Measurements from ENCODE around the gene ACE. TPM values are rescaled to one million over a fixed set of nuclear protein-coding genes. Genes with fewer than 3 reads are reported as not detected.

The ACE gene
- total RNA-seq, 1 donor from 2014 or later: 44.8 TPM

DNA sequence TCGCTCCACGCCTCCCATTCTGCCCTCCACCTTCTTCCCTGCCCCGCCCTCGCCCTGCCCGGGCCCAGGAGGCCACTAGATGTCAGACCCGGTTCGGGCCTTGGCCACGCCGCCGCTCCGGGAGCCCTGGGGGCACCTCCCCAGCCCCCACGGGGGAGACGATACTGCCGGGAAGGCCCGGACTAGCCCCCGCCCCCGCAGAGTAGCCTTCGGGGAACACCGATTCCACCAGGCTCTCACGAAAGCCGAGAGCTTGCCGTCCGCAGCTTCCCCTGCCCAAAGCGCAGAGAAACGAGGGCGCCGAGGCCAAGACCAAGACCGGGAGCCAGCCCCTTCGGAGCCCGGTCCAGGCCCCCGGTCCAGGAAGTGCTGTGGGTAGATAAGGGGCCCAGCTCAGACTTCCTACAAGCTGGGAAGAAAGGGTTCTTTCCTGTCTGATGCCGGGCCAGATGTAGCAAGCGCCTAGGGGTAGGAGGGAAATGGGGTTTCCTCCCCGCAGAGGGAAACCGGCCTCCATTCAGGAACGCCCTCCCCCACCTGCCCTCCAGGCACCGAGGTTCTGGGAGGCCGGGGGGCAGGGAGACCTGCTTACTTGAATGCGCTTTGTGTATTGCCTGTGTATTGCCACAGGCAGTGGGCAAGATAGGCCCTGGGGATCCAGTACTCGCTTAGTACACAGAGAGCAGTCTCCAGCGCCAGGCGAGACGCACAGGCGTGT, 29.9 kb upstream of the ACE start:
- TF ChIP-seq, protein P1, sequence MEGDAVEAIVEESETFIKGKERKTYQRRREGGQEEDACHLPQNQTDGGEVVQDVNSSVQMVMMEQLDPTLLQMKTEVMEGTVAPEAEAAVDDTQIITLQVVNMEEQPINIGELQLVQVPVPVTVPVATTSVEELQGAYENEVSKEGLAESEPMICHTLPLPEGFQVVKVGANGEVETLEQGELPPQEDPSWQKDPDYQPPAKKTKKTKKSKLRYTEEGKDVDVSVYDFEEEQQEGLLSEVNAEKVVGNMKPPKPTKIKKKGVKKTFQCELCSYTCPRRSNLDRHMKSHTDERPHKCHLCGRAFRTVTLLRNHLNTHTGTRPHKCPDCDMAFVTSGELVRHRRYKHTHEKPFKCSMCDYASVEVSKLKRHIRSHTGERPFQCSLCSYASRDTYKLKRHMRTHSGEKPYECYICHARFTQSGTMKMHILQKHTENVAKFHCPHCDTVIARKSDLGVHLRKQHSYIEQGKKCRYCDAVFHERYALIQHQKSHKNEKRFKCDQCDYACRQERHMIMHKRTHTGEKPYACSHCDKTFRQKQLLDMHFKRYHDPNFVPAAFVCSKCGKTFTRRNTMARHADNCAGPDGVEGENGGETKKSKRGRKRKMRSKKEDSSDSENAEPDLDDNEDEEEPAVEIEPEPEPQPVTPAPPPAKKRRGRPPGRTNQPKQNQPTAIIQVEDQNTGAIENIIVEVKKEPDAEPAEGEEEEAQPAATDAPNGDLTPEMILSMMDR (IDR thresholded peaks at IDR 0.05; ENCODE audit: unreplicated experiment): no peak
- peak overlapping the region; percentile 47 for H3K4me3 Mint-ChIP-seq (ENCODE audit: unreplicated experiment)
- peak overlapping the region; percentile 97 for H3K27ac Mint-ChIP-seq (ENCODE audit: unreplicated experiment)
- peaks cover 29% of the 10 kb centered on the region for H3K27me3 Mint-ChIP-seq (ENCODE audit: unreplicated experiment)
- peaks cover 3% of the 10 kb centered on the region for H3K36me3 Mint-ChIP-seq (ENCODE audit: low read depth, unreplicated experiment)
- DNase-seq (ENCODE audit: low spot score): peak; percentile 77
- H3K9me3 Mint-ChIP-seq (ENCODE audit: unreplicated experiment): no peaks in the 10 kb centered on the region
- H3K4me1 Mint-ChIP-seq (ENCODE audit: unreplicated experiment): peaks cover 54% of the 10 kb centered on the region

DNA sequence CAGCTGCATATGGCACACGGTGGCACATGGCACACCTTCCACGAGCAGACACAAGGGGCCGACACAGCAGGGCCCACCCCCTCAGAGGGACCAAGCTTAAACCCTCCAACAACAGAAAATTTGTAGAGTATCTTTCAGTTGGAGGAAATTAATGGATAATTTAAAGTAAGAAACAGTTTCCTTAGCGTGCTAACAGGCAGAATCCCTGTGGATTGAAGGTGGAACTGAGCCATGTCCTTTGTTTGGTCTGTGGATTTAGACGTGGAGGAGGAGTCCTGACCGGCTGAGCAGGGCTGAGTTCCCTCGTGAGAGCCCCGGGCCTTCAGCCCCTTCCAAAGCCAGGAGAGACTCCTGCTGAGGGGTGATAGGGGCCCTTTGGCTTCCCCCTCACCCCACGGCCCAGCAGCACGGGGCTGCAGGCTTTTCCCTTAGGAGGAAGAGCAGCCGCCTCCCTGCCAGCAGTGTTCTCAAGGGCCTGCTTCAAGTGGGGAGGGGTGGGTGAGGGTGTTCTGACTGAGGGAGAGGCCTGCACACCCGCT, 29.3 kb upstream of the ACE start:
- TF ChIP-seq, protein P1 (IDR thresholded peaks at IDR 0.05; ENCODE audit: unreplicated experiment): no peak
- Mint-ChIP-seq H3K4me3 (ENCODE audit: unreplicated experiment) (peak overlapping the region; percentile 47), H3K4me1 (ENCODE audit: unreplicated experiment) (peaks cover 56% of the 10 kb centered on the region), H3K27me3 (ENCODE audit: unreplicated experiment) (peaks cover 29% of the 10 kb centered on the region), H3K9me3 (ENCODE audit: unreplicated experiment) (no peaks in the 10 kb centered on the region), H3K36me3 (ENCODE audit: low read depth, unreplicated experiment) (peaks cover 3% of the 10 kb centered on the region), H3K27ac (ENCODE audit: unreplicated experiment) (peak overlapping the region; percentile 97)
- no peak for DNase-seq (ENCODE audit: low spot score)

GRCh38 chr17:63448655-63449054, 28.2 kb upstream of the ACE start:
- TF ChIP-seq, protein P1 (IDR thresholded peaks at IDR 0.05; ENCODE audit: unreplicated experiment): no peak
- H3K27ac Mint-ChIP-seq (ENCODE audit: unreplicated experiment): peak overlapping the region; percentile 97
- peaks cover 53% of the 10 kb centered on the region for H3K4me1 Mint-ChIP-seq (ENCODE audit: unreplicated experiment)
- no peak for DNase-seq (ENCODE audit: low spot score)
- no peaks in the 10 kb centered on the region for H3K9me3 Mint-ChIP-seq (ENCODE audit: unreplicated experiment)
- peak overlapping the region; percentile 66 for H3K4me3 Mint-ChIP-seq (ENCODE audit: unreplicated experiment)
- H3K27me3 Mint-ChIP-seq (ENCODE audit: unreplicated experiment): peaks cover 28% of the 10 kb centered on the region
- peaks cover 3% of the 10 kb centered on the region for H3K36me3 Mint-ChIP-seq (ENCODE audit: low read depth, unreplicated experiment)

DNA sequence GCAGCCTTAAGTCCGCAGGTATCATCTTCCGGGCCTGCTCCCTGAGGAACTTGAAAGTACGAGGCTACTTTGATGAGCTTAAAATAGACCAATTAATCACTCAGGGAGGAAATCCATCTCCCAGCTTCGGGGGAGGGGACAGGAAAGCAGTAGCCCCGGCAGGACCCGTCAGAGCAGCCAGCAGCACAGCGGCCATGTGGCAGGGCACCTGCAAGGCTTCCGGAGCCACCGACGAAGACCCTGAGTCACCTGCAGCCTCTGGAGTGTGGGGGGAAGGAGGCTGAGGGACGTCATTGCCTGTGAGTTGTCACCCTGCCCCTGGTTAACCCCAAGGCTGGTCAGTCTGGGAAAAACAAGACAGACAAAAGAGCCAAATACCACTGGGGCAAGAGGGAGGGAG, 26.3 kb upstream of the ACE start:
- Mint-ChIP-seq H3K4me3 (ENCODE audit: unreplicated experiment) (no peak overlapping the region), H3K36me3 (ENCODE audit: low read depth, unreplicated experiment) (peaks cover 7% of the 10 kb centered on the region), H3K4me1 (ENCODE audit: unreplicated experiment) (peaks cover 46% of the 10 kb centered on the region), H3K27me3 (ENCODE audit: unreplicated experiment) (peaks cover 21% of the 10 kb centered on the region), H3K9me3 (ENCODE audit: unreplicated experiment) (no peaks in the 10 kb centered on the region), H3K27ac (ENCODE audit: unreplicated experiment) (no peak overlapping the region)
- TF ChIP-seq, protein P1 (IDR thresholded peaks at IDR 0.05; ENCODE audit: unreplicated experiment): no peak
- no peak for DNase-seq (ENCODE audit: low spot score)

- TF ChIP-seq, protein P1 (IDR thresholded peaks at IDR 0.05; ENCODE audit: unreplicated experiment): no peak
- Mint-ChIP-seq H3K4me1 (ENCODE audit: unreplicated experiment) (peaks cover 46% of the 10 kb centered on the region), H3K36me3 (ENCODE audit: low read depth, unreplicated experiment) (peaks cover 7% of the 10 kb centered on the region), H3K27ac (ENCODE audit: unreplicated experiment) (no peak overlapping the region), H3K27me3 (ENCODE audit: unreplicated experiment) (peaks cover 21% of the 10 kb centered on the region), H3K9me3 (ENCODE audit: unreplicated experiment) (no peaks in the 10 kb centered on the region), H3K4me3 (ENCODE audit: unreplicated experiment) (no peak overlapping the region)
- no peak for DNase-seq (ENCODE audit: low spot score)
Measured at GRCh38 chr17:63451150-63451549, 25.7 kb upstream of the ACE start.

Data from endothelial cell (in vitro differentiated cells).